ENCODE data around the gene OTOGL. TPM values are rescaled to one million over a fixed set of nuclear protein-coding genes. Genes with fewer than 3 reads are reported as not detected.

The OTOGL gene
- polyA plus RNA-seq, 1 of the 3 experiments (the other 2 are of a cell fraction), result 0.61 TPM

GRCh38 chr12:80411787-80412186 lies 312.4 kb downstream of the OTOGL start:
- H3K79me2 ChIP-seq (ENCODE audit: insufficient read depth), result no peaks in the 10 kb centered on the region
- H3K27ac ChIP-seq (ENCODE audit: low read depth in 2 of 2, low read length in 1 of 2), result no peak overlapping the region
- H2AFZ ChIP-seq (ENCODE audit: low read depth), result no peak overlapping the region
- no peak for DNase-seq
- POLR2A ChIA-PET, result no interaction called here
- H3K9me3 ChIP-seq, result no peaks in the 10 kb centered on the region
- 1% methylated on average over 3 of the region's 3 CpGs for WGBS (ENCODE audit: low lambda C conversion rate)
- no peaks in the 10 kb centered on the region for H4K20me1 ChIP-seq (ENCODE audit: insufficient read depth)
- CTCF ChIA-PET, result interaction anchor here (0.8 kb wide), 1 partner anchor 717 kb away, joined by 4 read pairs; no protein-coding TSS in a partner anchor
- H3K4me2 ChIP-seq, result no peak overlapping the region
- no peaks in the 10 kb centered on the region for H3K4me1 ChIP-seq (ENCODE audit: control insufficient read depth in 1 of 2, insufficient read depth in 2 of 2, low read depth in 1 of 2, low read length in 1 of 2)
- H3K9ac ChIP-seq, result no peak overlapping the region
- no peaks in the 10 kb centered on the region for H3K9me2 ChIP-seq
- no peak for TF ChIP-seq CTCF (IDR thresholded peaks at IDR 0.05)
- no peak for TF ChIP-seq PBX3 (IDR thresholded peaks at IDR 0.05)
- no peak for TF ChIP-seq YY1 (IDR thresholded peaks at IDR 0.05; ENCODE audit: low read depth)
- no peak for TF ChIP-seq MEF2A (IDR thresholded peaks at IDR 0.05; ENCODE audit: borderline replicate concordance, low read depth)
- no peak overlapping the region for H3K4me3 ChIP-seq (ENCODE audit: low read depth in 2 of 2, low read length in 1 of 2)
- H3K36me3 ChIP-seq (replicated peaks in 1 of 2; ENCODE audit: control insufficient read depth in 1 of 2, insufficient read depth in 2 of 2, low read length in 1 of 2), result no peaks in the 10 kb centered on the region
- H3K27me3 ChIP-seq (ENCODE audit: insufficient read depth), result peaks cover 9% of the 10 kb centered on the region; the same call in 1 of the 2 replicates
- no peaks in the 10 kb centered on the region for H3F3A ChIP-seq (replicated peaks; ENCODE audit: insufficient read depth)

GRCh38 chr12:80412343-80412953 lies 313.1 kb downstream of the OTOGL start:
- H3K4me3 ChIP-seq (ENCODE audit: low read depth in 2 of 2, low read length in 1 of 2), result no peak overlapping the region; a peak in 1 of 4 replicates
- DNase-seq, result peak; percentile 30
- no peak overlapping the region for H3K27ac ChIP-seq (ENCODE audit: low read depth in 2 of 2, low read length in 1 of 2)
- WGBS (ENCODE audit: low lambda C conversion rate), result 1% methylated on average over 3 of the region's 3 CpGs
- TF ChIP-seq RAD21 (IDR thresholded peaks at IDR 0.05; ENCODE audit: low read length), result peak; percentile 83
- TF ChIP-seq CHD2 (IDR thresholded peaks at IDR 0.05; ENCODE audit: low read length, partially characterized antibody), result no peak
- peak; percentile 88 for TF ChIP-seq CTCF (IDR thresholded peaks at IDR 0.05)
- peak; percentile 54 for TF ChIP-seq SMC3 (IDR thresholded peaks at IDR 0.05; ENCODE audit: low read depth, low read length)
- H3K4me1 ChIP-seq (ENCODE audit: control insufficient read depth in 1 of 2, insufficient read depth in 2 of 2, low read depth in 1 of 2, low read length in 1 of 2), result no peaks in the 10 kb centered on the region
- no peak overlapping the region for H3K4me2 ChIP-seq
- no peak overlapping the region for H2AFZ ChIP-seq (ENCODE audit: low read depth)
- H3K9me3 ChIP-seq, result no peaks in the 10 kb centered on the region
- H3K9me2 ChIP-seq, result no peaks in the 10 kb centered on the region
- no peaks in the 10 kb centered on the region for H3F3A ChIP-seq (replicated peaks; ENCODE audit: insufficient read depth)
- POLR2A ChIA-PET, result no interaction called here
- no peaks in the 10 kb centered on the region for H3K79me2 ChIP-seq (ENCODE audit: insufficient read depth)
- H4K20me1 ChIP-seq (ENCODE audit: insufficient read depth), result no peaks in the 10 kb centered on the region
- H3K27me3 ChIP-seq (ENCODE audit: insufficient read depth), result peaks cover 9% of the 10 kb centered on the region; the same call in 1 of the 2 replicates
- no peaks in the 10 kb centered on the region for H3K36me3 ChIP-seq (replicated peaks in 1 of 2; ENCODE audit: control insufficient read depth in 1 of 2, insufficient read depth in 2 of 2, low read length in 1 of 2)
- no peak overlapping the region for H3K9ac ChIP-seq
- CTCF ChIA-PET, result interaction anchor here (0.5 to 1.7 kb wide), 10 partner anchors 9 to 716 kb away, joined by 3 to 5 read pairs (median 3); no protein-coding TSS in a partner anchor
